IgD-negative memory B cell (primary cell): Measurements from ENCODE around the gene OLFM4. TPM values are rescaled to one million over a fixed set of nuclear protein-coding genes. Genes with fewer than 3 reads are reported as not detected.
"Not testable (repeated sequence)": the region's sequence is repeated elsewhere in the genome, so short reads cannot be mapped to it uniquely, and the experiment has no call there.

Experiments
- H3K27ac Mint-ChIP-seq, 3 donors: one replicate each; pipeline ENCODE4 v1.8.0; 2020 to 2022; ENCODE audit warnings: mild to moderate bottlenecking in 3 of 3, mixed read lengths in 3 of 3, moderate library complexity in 1 of 3
- H3K27me3 Mint-ChIP-seq: one replicate; pipeline ENCODE4 v1.8.0; 2021; ENCODE audit warnings: mixed read lengths
- H3K36me3 Mint-ChIP-seq: one replicate; pipeline ENCODE4 v1.8.0; 2020; ENCODE audit warnings: mild to moderate bottlenecking, mixed read lengths
- H3K4me1 Mint-ChIP-seq, 3 donors: one replicate each; pipeline ENCODE4 v1.8.0; 2020 to 2022; ENCODE audit warnings: mixed read lengths in 3 of 3, mild to moderate bottlenecking in 1 of 3
- H3K4me3 Mint-ChIP-seq, 4 donors: one replicate each; pipeline ENCODE4 v1.8.0; 2020 to 2022; ENCODE audit warnings: mild to moderate bottlenecking in 4 of 4, mixed read lengths in 4 of 4, moderate library complexity in 3 of 4
- H3K9me3 Mint-ChIP-seq, 3 donors: one replicate each; pipeline ENCODE4 v1.8.0; 2020 to 2021; ENCODE audit warnings: mixed read lengths in 3 of 3, mild to moderate bottlenecking in 1 of 3
- polyA plus RNA-seq: library from polyadenylated mRNA; unstranded; fragments of 300-500 nt; fragmentation: Illumina TruSeq; gene quantifications from one replicate; pipeline ENCODE4 v1.2.3, GENCODE V29; 2021

OLFM4 gene
- polyA plus RNA-seq, 1 donor from 2014 or later: not detected

DNA sequence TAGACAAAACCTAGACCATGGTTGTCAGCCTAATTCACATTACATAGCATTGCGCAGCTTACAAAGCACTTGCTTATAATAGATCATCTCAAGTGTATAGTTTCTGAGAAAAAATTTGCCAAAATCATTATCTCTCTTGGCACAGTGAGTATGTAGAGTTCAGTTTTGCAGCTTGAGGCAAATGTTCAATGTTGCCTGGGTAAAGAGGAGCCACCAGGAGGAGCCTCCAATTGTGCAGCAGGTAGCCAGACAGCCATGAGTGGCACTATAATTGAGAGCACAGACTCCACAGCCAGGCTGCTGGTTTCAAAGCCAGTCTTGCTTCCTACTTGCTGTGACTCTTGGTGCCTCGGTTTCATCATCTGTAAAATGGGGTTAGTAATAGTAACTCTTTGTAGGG lies 24.0 kb upstream of the OLFM4 start:
- H3K27me3 Mint-ChIP-seq: peaks cover 4% of the 10 kb centered on the region
- H3K4me1 Mint-ChIP-seq: peaks cover 0 to under 1% (median 0%) of the 10 kb centered on the region in 3 donors
- no peaks in the 10 kb centered on the region for H3K36me3 Mint-ChIP-seq
- H3K4me3 Mint-ChIP-seq: no peak overlapping the region
- peaks cover 0 to 3% (median 0%) of the 10 kb centered on the region in 3 donors for H3K9me3 Mint-ChIP-seq
- H3K27ac Mint-ChIP-seq: no peak overlapping the region

- no peak overlapping the region for H3K4me3 Mint-ChIP-seq
- H3K4me1 Mint-ChIP-seq: no peaks in the 10 kb centered on the region
- H3K27ac Mint-ChIP-seq: no peak overlapping the region
- peaks cover 4% of the 10 kb centered on the region for H3K27me3 Mint-ChIP-seq
- no peaks in the 10 kb centered on the region for H3K9me3 Mint-ChIP-seq
- H3K36me3 Mint-ChIP-seq: no peaks in the 10 kb centered on the region
Observed at GRCh38 chr13:53005626-53006025, 23.0 kb upstream of the OLFM4 start.

GRCh38 chr13:53007872-53008271 lies 20.7 kb upstream of the OLFM4 start:
- H3K27me3 Mint-ChIP-seq: peaks cover 5% of the 10 kb centered on the region
- H3K36me3 Mint-ChIP-seq: no peaks in the 10 kb centered on the region
- no peak overlapping the region for H3K4me3 Mint-ChIP-seq
- H3K9me3 Mint-ChIP-seq: no peaks in the 10 kb centered on the region
- no peak overlapping the region for H3K27ac Mint-ChIP-seq
- peaks cover 0 to 5% (median 3%) of the 10 kb centered on the region in 3 donors for H3K4me1 Mint-ChIP-seq

DNA sequence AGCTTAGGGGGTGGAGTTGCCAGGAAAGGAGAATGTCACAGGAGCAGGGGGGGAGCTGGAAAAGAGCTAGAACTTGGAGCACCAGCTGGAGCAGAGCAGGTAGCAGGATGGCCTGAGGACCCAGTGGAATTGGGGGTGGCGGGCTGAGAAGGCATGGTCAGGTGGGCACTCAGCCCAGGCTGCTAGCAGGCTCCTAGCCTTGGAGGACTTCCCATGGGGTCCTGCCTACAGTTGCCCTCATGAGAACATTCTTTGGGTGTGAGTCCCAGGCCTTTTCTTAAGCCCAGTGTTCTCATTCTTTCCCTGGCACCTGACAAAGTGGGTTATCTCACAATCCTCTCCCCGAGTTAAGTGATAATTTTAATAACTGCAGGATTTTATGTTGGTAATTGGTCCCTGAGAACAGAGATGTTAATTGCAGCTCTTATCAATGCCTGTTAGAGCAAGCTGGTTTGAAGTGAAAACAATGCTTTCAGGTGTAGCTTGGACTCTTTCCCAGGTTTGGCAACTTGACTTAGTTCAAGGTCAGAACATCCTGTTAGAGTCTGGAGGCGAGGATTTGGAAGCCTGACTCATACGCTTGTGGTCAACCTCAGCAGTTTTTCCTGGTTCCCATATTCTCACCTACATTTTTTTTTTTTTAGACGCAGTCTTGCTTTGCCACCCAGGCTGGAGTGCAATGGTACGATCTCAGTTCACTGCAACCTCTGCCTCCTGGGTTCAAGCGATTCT lies 18.1 kb upstream of the OLFM4 start:
- Mint-ChIP-seq H3K4me1 (peaks cover 0 to 7% (median 4%) of the 10 kb centered on the region in 3 donors), H3K27me3 (peaks cover 2% of the 10 kb centered on the region), H3K9me3 (no peaks in the 10 kb centered on the region), H3K27ac (no peak overlapping the region), H3K36me3 (no peaks in the 10 kb centered on the region), H3K4me3 (no peak overlapping the region)

DNA sequence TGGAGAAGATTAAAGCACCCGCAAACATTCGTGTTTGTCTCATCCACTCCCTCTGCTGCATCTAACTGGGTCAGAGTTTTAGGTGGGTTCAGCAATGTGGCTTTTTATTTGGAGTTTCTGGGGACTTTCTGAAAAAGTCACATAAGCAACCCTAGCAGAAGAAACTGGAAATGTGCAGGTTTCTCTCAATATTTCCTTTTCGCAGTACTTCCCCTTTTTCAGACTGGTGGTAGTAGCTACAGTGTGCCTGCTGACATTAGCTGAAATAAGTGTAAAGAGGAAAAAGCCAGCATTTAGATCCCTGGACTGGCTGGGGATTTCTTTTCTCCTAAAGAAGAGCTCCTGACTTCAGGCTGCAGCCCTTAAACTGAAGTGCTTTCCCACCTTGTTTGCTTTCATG lies 15.9 kb upstream of the OLFM4 start:
- Mint-ChIP-seq H3K9me3 (no peaks in the 10 kb centered on the region), H3K27ac (no peak overlapping the region), H3K4me3 (no peak overlapping the region), H3K27me3 (peaks cover 3% of the 10 kb centered on the region), H3K4me1 (peaks cover 0 to 7% (median 4%) of the 10 kb centered on the region in 3 donors), H3K36me3 (no peaks in the 10 kb centered on the region)

GRCh38 chr13:53013113-53013512 lies 15.5 kb upstream of the OLFM4 start:
- H3K27ac Mint-ChIP-seq: no peak overlapping the region
- peaks cover 0 to 7% (median 4%) of the 10 kb centered on the region in 3 donors for H3K4me1 Mint-ChIP-seq
- no peaks in the 10 kb centered on the region for H3K36me3 Mint-ChIP-seq

GRCh38 chr13:53014018-53014417 lies 14.6 kb upstream of the OLFM4 start:
- not testable (repeated sequence) for H3K4me1 Mint-ChIP-seq, H3K27me3 Mint-ChIP-seq, H3K4me3 Mint-ChIP-seq, H3K9me3 Mint-ChIP-seq, H3K36me3 Mint-ChIP-seq, H3K27ac Mint-ChIP-seq

More at GRCh38 chr13:53013113-53013512, 15.5 kb upstream of the OLFM4 start:
- no peak overlapping the region for H3K4me3 Mint-ChIP-seq
- no peaks in the 10 kb centered on the region for H3K9me3 Mint-ChIP-seq
- H3K27me3 Mint-ChIP-seq: peaks cover 3% of the 10 kb centered on the region

GRCh38 chr13:53014495-53015443 lies 13.8 kb upstream of the OLFM4 start:
- H3K27me3 Mint-ChIP-seq: peaks cover 3% of the 10 kb centered on the region
- H3K4me3 Mint-ChIP-seq: no peak overlapping the region
- H3K27ac Mint-ChIP-seq: no peak overlapping the region
- H3K36me3 Mint-ChIP-seq: no peaks in the 10 kb centered on the region
- no peaks in the 10 kb centered on the region for H3K9me3 Mint-ChIP-seq
- peaks cover 0 to 7% (median 4%) of the 10 kb centered on the region in 3 donors for H3K4me1 Mint-ChIP-seq

GRCh38 chr13:53015971-53016370 lies 12.6 kb upstream of the OLFM4 start:
- no peak overlapping the region for H3K27ac Mint-ChIP-seq

DNA sequence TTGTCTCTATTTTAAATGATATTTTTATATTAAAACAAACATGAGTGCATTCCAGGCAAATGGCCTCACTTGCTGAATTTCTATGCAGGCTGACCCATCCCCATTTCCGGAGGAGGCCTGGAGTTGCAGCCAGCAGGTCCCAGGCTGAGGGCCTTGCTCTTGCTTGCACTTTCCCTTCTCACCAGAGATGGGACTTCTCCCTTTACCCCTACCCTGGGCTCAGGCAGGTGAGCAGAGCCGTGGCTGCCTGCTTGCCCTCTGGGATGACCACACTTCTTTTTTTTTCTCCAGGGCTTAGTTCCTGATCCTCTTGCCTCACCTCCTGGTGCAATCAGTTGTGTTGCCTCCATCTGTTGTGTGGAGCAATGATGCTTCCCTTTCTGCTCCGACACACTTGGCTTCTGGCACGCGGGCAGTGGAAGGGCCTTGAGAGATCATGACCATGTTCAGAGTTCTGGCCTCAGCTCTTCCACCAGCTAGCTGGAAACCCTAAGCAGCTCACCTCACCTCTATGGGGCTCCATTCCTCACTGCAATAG lies 11.1 kb upstream of the OLFM4 start:
- Mint-ChIP-seq H3K4me1 (peaks cover 0 to 6% (median 4%) of the 10 kb centered on the region in 3 donors), H3K27me3 (peaks cover 4% of the 10 kb centered on the region), H3K9me3 (no peaks in the 10 kb centered on the region), H3K27ac (no peak overlapping the region), H3K4me3 (no peak overlapping the region), H3K36me3 (no peaks in the 10 kb centered on the region)

More at GRCh38 chr13:53015971-53016370, 12.6 kb upstream of the OLFM4 start:
- H3K9me3 Mint-ChIP-seq: no peaks in the 10 kb centered on the region
- peaks cover 3% of the 10 kb centered on the region for H3K27me3 Mint-ChIP-seq
- no peaks in the 10 kb centered on the region for H3K36me3 Mint-ChIP-seq
- no peak overlapping the region for H3K4me3 Mint-ChIP-seq
- H3K4me1 Mint-ChIP-seq: peaks cover 0 to 7% (median 4%) of the 10 kb centered on the region in 3 donors

- Mint-ChIP-seq H3K4me3 (no peak overlapping the region), H3K4me1 (no peaks in the 10 kb centered on the region), H3K36me3 (no peaks in the 10 kb centered on the region), H3K9me3 (no peaks in the 10 kb centered on the region), H3K27me3 (peaks cover 4% of the 10 kb centered on the region), H3K27ac (no peak overlapping the region)
Observed at GRCh38 chr13:53018690-53019647, 9.6 kb upstream of the OLFM4 start.

GRCh38 chr13:53020764-53021335 lies 7.8 kb upstream of the OLFM4 start:
- no peaks in the 10 kb centered on the region for H3K36me3 Mint-ChIP-seq

DNA sequence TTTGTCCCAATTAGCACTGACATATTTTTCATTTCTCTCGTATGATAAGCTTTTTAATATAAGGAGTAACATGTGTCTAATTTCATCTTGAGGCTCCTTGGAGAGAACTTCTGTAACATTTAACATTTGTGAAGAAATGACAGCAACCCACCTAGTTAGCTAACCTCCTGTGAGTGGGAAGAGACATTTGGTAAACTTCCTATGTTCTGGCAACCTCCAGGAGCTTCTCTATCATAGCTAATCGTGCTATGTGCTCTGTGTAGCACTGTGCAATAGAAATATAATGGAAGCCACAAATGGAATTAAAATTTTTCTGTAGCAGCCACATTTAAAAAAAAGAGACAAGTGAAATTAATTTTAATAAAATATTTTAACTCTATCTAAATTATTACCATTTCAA lies 5.4 kb upstream of the OLFM4 start:
- no peaks in the 10 kb centered on the region for H3K4me1 Mint-ChIP-seq
- no peak overlapping the region for H3K27ac Mint-ChIP-seq
- peaks cover 6% of the 10 kb centered on the region for H3K27me3 Mint-ChIP-seq
- H3K4me3 Mint-ChIP-seq: no peak overlapping the region
- no peaks in the 10 kb centered on the region for H3K9me3 Mint-ChIP-seq
- no peaks in the 10 kb centered on the region for H3K36me3 Mint-ChIP-seq

More at GRCh38 chr13:53020764-53021335, 7.8 kb upstream of the OLFM4 start:
- Mint-ChIP-seq H3K27me3 (peaks cover 7% of the 10 kb centered on the region), H3K4me3 (no peak overlapping the region), H3K4me1 (no peaks in the 10 kb centered on the region), H3K9me3 (no peaks in the 10 kb centered on the region), H3K27ac (no peak overlapping the region)

DNA sequence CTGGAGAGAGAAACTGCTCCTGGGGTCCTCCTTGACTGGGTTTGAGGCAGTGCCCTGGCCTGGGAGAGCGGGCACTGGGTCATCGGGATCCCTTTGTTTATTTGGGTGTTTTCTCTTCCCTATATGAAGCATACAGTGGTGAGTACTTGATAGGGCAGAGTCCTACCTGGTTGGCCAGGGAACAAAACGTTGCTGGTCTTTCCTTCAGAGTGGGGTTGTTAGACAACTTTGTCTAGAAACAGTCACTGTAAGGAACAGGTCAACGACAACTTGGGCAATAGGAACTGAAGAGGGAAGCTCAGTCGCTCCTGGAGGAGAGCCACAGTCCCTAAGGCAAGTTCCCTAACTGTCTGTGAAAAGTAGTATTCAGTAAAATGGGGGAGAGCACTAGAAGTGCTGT lies 550 bp upstream of the OLFM4 start:
- no peaks in the 10 kb centered on the region for H3K9me3 Mint-ChIP-seq
- H3K27ac Mint-ChIP-seq: no peak overlapping the region
- no peaks in the 10 kb centered on the region for H3K36me3 Mint-ChIP-seq
- H3K4me3 Mint-ChIP-seq: no peak overlapping the region
- no peaks in the 10 kb centered on the region for H3K4me1 Mint-ChIP-seq
- peaks cover 3% of the 10 kb centered on the region for H3K27me3 Mint-ChIP-seq
